ENCODE data around the gene ACCSL. TPM values are rescaled to one million over a fixed set of nuclear protein-coding genes. Genes with fewer than 3 reads are reported as not detected.

Gene ACCSL
- total RNA-seq, 1 donor from 2014 or later, result not detected

GRCh38 chr11:44018829-44019228, 29.0 kb upstream of the ACCSL start:
- no peak for DNase-seq

- DNase-seq, result no peak
Observed at GRCh38 chr11:44024977-44025376, 22.8 kb upstream of the ACCSL start.

GRCh38 chr11:44025727-44026126, 22.1 kb upstream of the ACCSL start:
- DNase-seq, result no peak

- DNase-seq, result no peak
Observed at GRCh38 chr11:44028401-44028800, 19.4 kb upstream of the ACCSL start.

GRCh38 chr11:44028816-44029506, 18.8 kb upstream of the ACCSL start:
- DNase-seq, result no peak

- DNase-seq, result no peak
Observed at GRCh38 chr11:44029507-44029845, 18.3 kb upstream of the ACCSL start.

- DNase-seq, result peak; percentile 44
Observed at GRCh38 chr11:44029977-44030911, 17.5 kb upstream of the ACCSL start.

GRCh38 chr11:44030996-44031395, 16.8 kb upstream of the ACCSL start:
- no peak for DNase-seq

GRCh38 chr11:44031549-44031948, 16.2 kb upstream of the ACCSL start:
- no peak for DNase-seq

GRCh38 chr11:44032299-44033085, 15.3 kb upstream of the ACCSL start:
- no peak for DNase-seq

GRCh38 chr11:44033411-44033850, 14.3 kb upstream of the ACCSL start:
- DNase-seq, result no peak

- no peak for DNase-seq
Observed at GRCh38 chr11:44033856-44034255, 13.9 kb upstream of the ACCSL start.

- no peak for DNase-seq
Observed at GRCh38 chr11:44034639-44035038, 13.1 kb upstream of the ACCSL start.

- peak; percentile 81 for DNase-seq
Observed at GRCh38 chr11:44036811-44037657, 10.7 kb upstream of the ACCSL start.

GRCh38 chr11:44037658-44037998, 10.2 kb upstream of the ACCSL start:
- no peak for DNase-seq

- DNase-seq, result no peak
Observed at GRCh38 chr11:44043157-44043556, 4.6 kb upstream of the ACCSL start.

- DNase-seq, result no peak
Observed at GRCh38 chr11:44046182-44046581, 1.6 kb upstream of the ACCSL start.

GRCh38 chr11:44047298-44047697, 483 bp upstream of the ACCSL start:
- no peak for DNase-seq

- DNase-seq, result no peak
Observed at GRCh38 chr11:44049832-44050231, 2.1 kb downstream of the ACCSL start.

GRCh38 chr11:44051171-44051570, 3.4 kb downstream of the ACCSL start:
- no peak for DNase-seq

GRCh38 chr11:44057340-44057739, 9.6 kb downstream of the ACCSL start:
- no peak for DNase-seq

GRCh38 chr11:44058275-44058674, 10.5 kb downstream of the ACCSL start:
- no peak for DNase-seq
